Hindlimb muscle (tissue), 1 donor: ENCODE data around the gene SLC25A26. TPM values are rescaled to one million over a fixed set of nuclear protein-coding genes. Genes with fewer than 3 reads are reported as not detected.

ENCODE experiments used
- DNase-seq: peaks from one replicate; pipeline ENCODE4 v3.0.0-alpha.2; 2013
- polyA plus RNA-seq: library from polyadenylated mRNA; unstranded; fragments of 120-200 nt; gene quantifications from one replicate; pipeline ENCODE4 v1.2.1, GENCODE V29; 2013; ENCODE audit not compliant: insufficient read length

SLC25A26 gene
- polyA plus RNA-seq, 1 donor: 25.5 TPM

DNA sequence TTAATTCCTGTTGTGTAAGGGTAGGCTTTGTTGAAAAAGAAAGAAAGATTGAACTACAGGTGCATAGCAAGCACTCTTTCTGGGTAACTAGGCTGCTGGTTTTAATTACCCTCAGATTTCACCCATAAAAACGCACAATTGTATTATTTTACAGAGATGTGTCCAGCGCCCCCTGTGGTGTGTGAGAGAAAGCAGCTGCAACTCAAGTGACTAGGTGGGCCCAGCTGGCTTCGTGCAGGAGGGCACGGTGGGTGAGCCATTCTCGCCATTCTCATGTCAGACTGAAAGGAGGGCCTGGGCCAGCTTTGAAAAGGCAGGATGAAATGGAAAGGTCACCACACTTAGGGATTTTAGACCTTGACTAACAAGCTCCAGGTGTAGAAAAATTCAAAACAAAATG, 157.5 kb downstream of the SLC25A26 start:
- DNase-seq: no peak

DNA sequence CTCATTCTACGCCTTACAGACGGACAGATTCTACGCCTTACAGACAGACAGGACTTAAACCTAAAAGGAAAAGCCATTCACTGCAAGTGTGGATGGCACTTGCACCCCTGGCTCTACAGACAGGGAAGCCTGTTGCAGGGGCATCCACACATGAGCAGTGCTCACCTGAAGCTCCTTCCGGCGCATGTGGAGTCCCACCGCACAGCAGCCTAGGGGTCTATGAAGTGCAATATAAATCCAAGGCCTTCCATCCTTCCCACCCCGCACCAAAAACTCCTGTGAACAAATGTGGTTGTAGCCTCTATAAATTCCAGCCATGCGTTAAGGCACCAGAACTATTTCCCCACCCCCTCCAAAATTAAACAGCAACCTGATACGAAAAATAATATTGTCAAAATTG, 158.8 kb downstream of the SLC25A26 start:
- no peak for DNase-seq

DNA sequence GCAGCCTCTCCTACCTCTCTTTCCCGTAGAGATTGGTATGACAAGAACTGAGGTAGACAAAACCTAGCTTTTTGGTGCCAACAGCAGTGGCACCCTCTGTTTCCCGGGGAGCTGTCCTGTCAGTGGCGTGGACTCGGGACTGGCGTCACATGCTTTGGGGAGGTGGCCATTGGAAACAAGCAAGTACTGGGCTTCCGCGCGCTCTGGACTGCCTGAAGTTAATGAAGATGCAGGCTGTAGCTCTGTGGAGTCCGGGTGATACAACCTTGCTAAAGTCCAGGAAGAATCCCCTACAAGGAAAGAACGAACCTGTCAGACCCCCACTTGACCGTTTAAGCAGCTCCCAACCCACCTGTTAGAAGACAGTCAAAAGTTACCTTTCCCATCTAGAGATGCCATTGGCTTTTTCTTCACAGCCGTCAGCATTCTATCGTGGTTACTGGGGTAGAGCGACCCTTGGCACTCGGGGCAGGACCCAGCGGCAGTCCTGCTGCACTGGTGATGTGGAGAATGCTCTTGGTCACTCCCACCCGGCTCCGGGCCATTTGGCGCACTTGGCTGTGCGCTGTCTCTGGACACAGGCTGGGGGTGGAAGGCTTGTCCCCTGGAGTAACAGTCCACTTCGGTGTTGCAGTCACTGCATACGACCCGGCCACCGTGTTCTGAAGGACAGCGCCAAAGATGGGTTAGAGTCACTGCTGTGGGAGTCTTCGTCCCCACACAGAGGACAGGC, 159.6 kb downstream of the SLC25A26 start:
- DNase-seq: no peak

DNA sequence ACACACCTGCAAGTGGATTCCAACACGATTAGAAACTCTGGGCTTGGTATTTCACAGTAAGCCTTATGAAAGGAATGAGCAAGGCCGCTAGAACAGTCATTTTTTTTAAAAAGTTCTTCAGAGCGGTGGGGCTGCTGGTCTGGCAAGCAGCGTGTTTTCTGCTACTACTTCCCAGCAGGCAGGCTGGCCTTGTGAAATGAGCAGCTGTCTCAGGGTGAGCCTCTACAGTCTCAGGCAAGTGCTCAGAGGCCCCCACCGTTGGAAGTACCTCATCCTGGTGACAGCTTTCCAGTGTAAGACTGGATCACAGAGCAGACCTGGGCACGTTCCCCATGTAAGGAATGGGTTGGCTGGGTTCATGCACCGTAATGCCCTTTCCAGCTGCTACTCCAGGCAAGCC, 160.8 kb downstream of the SLC25A26 start:
- DNase-seq: peak; percentile 62

DNA sequence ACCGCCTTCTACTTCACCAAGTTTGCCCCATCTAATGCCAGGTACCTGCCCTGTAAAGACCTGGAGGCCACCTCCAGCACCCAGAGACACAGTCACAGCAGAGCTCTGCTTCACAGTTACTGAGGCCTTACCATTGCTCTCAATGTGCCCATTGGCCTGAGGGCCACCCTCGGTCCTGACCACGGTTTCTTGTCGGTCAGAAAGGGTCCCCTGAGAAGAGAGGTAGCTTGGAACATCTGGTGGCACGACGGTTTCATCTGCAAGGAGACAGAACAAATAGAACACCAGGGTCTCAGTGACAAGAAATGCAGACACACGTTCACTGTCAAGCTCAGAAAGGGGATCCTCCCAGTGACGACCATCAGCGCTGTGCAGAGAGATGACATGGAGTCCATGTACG, 161.3 kb downstream of the SLC25A26 start:
- DNase-seq: no peak

DNA sequence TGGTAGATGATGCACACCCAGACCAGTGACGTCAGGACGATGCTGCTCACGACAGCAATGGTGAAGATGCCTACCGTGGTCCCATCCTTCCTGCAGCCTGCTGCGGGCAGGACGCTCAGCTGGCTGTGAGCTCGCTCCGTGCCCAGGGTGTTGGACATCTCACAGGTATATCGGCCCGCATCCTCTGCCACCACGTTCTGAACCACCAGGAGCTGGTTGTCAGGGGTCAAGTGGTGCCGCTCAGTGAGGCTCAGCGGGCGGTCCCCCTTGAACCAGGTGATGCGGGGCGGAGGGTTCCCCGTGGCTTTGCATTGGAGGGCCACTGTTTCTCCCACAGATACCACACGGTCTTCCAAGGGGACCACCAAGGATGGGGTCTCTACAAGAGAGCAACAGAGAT, 162.2 kb downstream of the SLC25A26 start:
- no peak for DNase-seq

DNA sequence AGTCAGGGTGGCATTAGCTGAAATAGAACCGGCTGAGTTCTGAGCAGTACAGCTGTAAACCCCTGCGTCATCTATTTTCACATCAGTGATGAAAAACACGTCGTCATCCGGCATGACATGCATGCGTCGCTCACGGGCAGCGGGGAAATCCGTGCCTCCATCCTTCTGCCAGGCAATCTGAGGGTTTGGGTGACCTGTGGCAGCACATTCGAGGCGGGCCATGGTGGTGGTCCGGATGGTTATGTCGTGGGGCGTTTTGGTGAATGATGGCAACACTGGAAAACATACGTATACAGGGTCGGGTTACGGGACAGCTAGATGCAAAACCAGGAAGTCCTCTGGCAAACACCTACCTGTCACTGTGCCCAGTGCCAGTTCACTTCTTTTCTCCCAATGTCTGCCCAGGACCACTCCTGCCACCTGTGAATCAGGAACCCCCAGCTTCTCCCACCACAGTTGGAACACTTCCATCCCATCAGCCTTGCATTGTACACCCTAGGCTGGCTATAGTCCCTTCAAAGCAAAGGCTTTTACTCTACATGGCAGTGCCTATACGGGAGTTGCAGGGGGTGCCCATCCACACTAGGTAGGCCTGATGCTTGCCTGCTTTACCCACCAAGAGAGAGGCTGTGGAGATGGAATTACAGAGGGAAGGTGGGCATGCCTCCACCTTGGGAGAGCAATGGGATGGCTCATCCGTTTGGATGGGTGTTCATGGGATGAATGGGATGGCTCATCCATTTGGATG, 163.4 kb downstream of the SLC25A26 start:
- no peak for DNase-seq

DNA sequence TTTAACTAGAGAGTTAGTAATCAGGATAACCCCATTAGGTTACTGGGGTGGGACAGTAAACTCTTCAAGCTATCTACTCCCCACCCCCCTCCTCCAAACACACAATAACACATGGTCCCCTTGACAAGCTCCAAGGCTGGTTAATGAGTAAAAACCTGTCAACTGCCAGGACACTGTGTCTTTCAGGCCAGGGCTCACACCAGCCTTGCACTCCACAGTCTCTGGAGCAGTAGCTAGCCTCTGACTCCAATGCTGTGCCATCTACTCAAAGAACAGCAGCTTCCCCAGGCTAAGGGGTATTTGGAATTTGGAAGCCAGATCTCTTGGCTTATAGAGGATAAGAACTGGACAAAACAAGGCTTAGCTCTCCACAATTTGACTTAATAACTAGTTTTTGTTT, 164.3 kb downstream of the SLC25A26 start:
- no peak for DNase-seq

DNA sequence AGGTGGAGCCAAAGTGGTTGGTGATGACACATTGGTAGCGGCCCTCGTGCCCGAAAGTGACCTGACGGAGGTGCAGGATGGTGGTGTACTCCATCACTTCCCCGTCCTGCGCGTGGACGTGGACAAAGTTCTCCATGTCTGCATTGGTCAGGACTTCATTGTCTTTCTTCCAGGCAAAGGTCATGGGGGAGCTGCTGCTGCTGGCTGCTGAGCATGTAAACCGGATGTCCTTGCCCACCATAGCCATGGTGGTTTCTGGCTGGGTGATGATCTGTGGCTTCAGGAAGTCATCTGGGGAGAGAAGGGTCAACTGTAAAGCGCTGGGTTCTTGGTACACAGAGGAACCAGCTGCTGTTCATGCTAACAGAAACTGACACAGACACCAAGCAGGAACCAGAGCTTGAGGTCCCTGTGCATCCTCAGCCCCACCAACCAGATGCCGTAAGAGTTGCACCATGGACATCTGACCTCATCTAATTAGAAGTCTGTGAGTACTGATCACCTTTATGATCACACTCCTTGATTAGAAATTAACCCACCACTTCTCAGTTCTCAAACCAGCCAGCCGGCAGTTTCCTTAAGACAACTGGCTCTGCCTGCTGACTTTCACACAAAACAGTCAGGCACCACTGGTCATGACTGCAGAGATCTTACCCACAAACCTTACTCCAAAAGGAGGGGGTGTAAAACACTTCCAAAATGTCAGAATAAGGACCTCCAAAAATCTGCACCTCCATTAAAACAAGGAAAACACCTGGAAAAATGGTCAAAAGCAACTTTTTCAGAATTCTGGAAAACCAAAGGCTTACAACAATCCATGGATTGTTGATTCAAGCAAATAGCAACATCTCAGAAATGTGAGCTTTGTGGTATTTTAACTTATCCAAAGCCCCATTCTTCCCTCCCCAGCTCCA, 165.5 kb downstream of the SLC25A26 start:
- no peak for DNase-seq

DNA sequence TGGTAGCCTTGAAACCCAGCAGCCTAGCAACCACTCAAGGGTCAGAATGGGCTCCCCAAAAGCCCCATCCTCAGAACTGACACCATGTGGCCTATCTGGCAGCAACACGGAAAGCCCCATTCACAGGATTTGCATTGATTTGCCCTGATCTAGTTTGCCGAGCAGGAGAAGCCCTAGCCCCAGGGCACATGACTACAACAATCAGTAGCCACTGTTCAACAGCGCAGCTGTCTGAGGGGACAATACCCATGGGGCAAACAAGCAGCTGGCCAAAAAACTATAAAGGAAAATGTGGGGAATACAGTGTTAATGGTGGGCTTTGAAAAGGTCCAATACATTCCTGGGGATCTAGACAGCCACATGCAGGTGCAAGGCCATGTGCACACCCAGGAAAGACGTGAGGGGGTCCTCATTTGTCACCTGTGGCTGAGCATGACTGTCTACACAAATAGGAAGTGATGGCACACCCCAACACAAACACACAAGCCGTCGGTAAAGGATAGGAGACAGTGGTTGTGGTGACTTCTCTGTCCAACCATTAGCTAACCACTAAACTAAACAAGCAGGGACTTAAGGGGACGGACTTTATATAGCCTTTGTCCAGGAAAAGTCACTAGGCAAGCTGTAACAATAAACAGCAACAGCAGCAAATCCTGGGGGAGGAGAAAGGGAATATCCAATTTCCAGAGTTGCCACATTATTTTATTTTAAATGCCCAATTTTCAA, 166.3 kb downstream of the SLC25A26 start:
- no peak for DNase-seq

DNA sequence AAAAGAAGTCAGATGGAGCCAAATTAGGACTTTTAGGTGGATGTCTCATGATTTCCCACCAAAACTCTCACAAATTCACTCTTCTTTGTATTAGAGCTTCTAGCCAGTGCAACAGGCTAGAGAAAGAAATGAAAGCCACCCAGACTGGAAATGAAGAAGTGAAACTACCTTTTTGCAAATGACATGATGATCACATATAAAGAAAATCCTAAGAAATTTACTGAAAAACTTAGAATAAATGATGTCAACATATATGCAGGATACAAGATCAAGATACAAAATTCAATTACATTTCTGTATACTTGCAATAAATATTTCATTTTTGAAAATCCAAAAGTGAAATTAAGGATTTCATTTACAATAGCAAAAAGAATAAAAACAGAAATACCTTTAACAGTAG, 169.2 kb downstream of the SLC25A26 start:
- no peak for DNase-seq

DNA sequence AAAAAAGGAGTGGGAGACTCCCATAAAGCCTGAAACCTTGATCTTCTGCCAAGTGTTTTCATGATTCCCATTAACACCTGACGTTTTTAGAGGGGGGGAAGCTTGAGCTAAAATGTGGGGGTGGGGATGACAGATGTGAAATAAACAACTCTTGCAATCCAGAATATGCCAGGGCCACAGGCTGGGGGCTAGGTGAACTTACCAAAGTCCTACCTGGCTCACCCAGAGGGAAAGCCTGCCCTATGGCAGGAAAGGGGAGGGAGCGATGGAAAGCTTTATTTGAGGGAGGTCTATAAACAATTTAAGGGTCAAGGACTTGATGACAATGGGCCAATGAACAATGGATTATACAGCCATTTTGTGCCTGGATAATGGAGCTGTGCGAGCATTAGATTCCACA, 171.7 kb downstream of the SLC25A26 start:
- DNase-seq: no peak

DNA sequence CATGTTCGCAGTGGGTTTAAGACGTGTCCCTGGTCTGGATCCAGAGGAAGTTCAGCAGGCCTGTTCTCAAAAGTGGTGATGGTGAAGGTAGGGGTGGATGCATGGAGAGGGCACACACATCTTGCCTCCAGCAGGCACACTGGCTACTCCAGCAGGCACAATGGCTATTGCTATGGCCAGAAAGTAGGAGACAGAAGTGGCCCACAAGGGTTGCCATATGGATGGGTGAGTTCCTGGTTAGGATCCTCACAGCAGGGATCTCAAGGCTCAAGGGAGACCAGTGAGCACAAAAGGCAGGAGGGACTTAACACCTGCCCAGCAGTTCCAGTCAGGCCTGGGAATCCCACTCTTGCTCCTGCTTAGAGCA, 172.1 kb downstream of the SLC25A26 start:
- no peak for DNase-seq

DNA sequence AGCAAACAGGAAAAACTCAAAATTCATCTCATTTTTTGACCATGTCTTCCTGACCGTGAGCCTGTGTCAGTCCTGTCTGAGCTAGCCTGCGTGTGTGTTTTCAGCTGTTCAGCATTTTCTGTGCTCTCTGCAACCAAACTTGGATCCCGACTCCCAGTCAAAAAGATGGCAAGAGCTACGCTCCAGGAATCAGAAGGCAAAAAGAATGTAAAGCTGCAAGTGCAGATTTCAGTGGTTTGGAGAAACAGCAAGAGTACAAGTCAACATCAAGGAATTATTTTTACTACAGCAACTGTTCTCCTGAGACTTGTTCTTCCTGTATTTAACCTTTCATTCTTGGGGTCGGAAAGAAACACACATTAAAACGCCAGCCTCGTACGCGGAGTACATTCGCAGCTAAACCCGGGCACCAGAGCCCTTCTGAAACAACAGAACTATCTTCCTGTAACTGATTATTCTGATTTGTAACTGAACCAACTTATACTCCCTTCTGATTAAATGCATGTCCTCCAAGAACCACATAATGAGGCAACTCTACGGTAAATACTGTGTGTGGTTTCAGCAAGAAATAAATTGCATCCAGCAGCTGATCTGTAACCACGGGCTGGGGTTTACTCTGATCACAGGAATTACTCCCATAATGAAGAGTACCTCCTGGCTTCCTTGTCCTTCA, 172.7 kb downstream of the SLC25A26 start:
- DNase-seq: peak; percentile 51

DNA sequence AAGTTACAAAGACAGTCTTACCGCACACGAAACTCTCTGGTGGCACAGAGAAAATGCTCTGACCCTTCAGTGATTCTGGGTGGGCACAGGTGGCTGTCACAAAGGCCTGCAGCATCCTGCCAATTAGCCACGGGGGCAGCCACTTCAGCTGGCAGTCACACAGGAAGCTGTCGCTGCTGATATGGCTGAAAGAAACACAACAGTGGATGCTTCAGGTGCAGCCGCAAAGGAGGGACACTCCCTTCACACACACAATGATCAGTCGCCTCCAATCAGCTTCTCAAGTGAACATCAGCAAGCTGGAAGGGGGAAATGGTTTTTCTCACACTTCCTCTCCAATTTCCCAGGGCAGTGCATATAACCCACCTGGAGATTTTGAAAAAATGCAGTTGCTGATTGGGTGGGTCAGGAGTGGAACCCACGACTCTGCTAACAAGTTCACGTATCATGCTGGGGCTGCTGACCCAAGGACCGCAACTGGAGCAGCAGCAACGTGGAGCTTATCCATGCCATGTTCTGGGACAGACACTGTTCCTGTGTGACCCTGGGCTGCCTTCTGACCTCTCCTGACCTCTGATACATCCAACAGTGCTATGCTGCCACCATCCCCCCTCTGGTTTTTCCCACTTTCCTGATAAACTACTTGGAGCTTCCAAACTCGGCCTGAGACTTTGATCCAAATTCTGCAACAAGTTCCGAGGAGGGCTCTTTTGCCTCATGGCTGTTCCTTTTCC, 173.4 kb downstream of the SLC25A26 start:
- no peak for DNase-seq

DNA sequence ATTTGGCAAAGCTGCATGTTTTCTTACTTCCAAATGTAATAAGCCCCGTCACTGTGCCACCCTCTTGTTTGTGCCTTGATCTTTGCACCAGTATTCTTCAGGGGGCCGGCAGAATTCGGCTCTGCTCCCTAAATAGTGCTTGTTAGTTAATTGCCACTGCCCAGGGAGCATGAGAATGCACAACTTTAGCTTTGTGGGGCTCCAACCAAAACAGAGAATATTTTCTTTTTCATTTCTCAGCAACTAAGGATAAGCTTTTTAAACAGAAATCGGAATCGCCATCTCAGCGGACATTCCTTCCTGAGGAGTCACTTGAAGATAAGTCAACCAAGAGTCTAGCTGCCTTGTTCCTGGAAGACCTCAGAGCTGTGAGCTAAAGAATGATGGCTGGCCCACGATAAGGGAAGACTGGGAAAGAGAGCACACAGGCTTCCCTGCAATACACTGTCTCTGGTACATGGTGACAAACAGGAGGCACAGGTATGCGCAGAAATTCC, 174.0 kb downstream of the SLC25A26 start:
- DNase-seq: no peak

DNA sequence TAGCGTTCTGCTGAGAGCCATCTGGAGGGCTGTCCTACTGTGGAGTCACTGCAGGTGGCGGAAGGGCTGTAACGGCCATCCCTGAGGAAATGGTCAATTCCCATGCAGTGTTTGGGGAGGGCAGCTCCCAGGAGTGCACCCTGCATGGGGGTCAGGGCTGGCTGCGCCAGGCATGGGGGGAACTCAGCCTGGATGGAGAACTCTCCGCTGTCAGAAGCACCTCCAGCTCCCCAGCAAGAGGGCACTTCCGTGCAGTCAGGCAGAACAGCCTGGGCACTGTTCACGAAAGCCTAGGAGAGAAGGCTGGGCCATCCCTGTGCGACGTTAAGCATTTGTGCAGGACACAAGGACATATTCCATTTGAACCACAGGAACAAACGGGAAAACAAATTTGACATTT, 174.8 kb downstream of the SLC25A26 start:
- no peak for DNase-seq

DNA sequence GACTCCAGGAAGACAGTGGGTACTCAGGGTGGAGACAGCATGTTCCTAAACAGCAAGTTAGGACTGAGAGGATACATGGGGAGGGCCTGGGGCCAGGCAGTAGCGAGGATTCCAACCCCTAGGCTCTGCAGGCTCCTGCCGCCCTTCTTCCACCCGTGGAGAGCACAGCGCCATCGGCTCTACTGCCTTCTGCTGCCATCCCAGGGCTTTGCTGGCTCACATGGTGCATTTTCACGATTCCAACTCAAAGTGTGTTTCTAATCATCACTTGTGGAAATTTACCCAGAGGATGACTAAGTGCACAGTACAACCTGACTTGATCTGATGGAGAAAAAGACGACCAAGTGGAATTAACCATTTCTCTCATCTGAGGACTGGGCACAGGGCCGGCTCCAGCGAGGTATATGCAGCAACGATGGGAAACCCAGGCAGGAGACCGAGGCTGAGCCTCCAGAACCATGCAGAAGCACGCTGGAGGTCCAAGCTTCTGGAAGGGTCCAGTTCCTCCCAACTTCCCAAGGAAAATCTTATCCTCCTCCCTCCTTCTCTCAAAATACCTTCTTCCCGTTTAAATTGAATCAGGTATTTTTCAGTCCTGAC, 175.5 kb downstream of the SLC25A26 start:
- no peak for DNase-seq

DNA sequence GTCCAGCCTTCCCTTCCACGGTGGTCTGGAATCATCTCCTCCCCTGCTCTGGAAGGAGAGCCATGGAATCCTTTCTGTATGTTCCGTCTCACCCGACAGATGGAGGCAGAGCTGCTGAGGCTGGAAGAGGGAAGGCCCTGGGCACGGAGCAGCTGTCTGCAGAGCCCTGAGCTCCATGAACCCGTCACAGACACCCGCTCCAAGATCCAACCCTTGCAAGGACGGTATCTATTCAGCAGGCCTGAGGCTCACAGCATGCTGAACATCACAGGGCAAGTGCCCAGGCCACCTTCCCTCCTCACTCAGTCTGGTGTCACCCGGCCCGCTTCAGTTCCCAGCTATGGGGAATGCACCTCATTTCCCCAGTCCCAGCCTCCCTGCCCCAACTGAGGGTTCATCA, 176.1 kb downstream of the SLC25A26 start:
- no peak for DNase-seq

DNA sequence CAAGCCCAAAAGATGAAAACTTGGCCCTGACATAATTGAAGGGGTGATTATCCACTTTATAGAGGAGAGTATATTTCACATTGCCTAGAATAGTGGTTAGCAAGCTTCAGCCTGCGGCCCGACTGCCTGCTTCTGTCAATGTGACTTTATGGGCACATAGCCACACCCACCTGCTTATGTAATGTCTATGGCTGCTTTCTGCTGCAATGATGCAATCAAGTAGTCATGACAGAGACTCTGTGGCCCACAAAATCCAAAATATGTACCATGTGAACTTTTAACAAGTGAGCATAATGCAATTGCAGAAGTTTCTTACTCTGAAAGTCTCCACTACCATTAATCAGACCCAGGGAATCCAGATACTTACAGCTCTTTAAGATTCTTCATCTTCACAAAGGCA, 176.9 kb downstream of the SLC25A26 start:
- no peak for DNase-seq
